Embryonic facial prominence (tissue), 1 donor: ENCODE data around the gene ZNF319.

ENCODE experiments used
- DNase-seq: peaks from one replicate; pipeline ENCODE4 v3.0.0-alpha.2; 2016; ENCODE audit errors: extremely low spot score

ZNF319 gene

GRCh38 chr16:57999971-58000705, at the start of gene ZNF319:
TSS of gene ZNF319 (minus strand) at chr16:58000672. CDS start at chr16:57998265, 2,407 bp downstream.
- no peak for DNase-seq

GRCh38 chr16:58049232-58050185, 49.0 kb upstream of the ZNF319 start:
- no peak for DNase-seq

- DNase-seq = no peak
These were observed 48.2 kb upstream of the ZNF319 start for GRCh38 chr16:58048494-58049231.

GRCh38 chr16:58047557-58048348, 47.3 kb upstream of the ZNF319 start:
- DNase-seq = no peak

GRCh38 chr16:58046936-58047335, 46.5 kb upstream of the ZNF319 start:
- DNase-seq = no peak

GRCh38 chr16:58046054-58046881, 45.8 kb upstream of the ZNF319 start:
- no peak for DNase-seq

- no peak for DNase-seq
These were observed 44.6 kb upstream of the ZNF319 start for GRCh38 chr16:58045096-58045495.

GRCh38 chr16:58044266-58045019, 44.0 kb upstream of the ZNF319 start:
- DNase-seq = no peak

GRCh38 chr16:58043571-58044155, 43.2 kb upstream of the ZNF319 start:
- no peak for DNase-seq

GRCh38 chr16:58042886-58043515, 42.5 kb upstream of the ZNF319 start:
- DNase-seq = no peak

GRCh38 chr16:58042001-58042885, 41.8 kb upstream of the ZNF319 start:
- DNase-seq = no peak

GRCh38 chr16:58041628-58041955, 41.1 kb upstream of the ZNF319 start:
- DNase-seq = no peak

- no peak for DNase-seq
These were observed 40.6 kb upstream of the ZNF319 start for GRCh38 chr16:58040945-58041627.

- no peak for DNase-seq
These were observed 40.0 kb upstream of the ZNF319 start for GRCh38 chr16:58040496-58040846.

- no peak for DNase-seq
These were observed 39.5 kb upstream of the ZNF319 start for GRCh38 chr16:58039829-58040495.

- DNase-seq = no peak
These were observed 37.8 kb upstream of the ZNF319 start for GRCh38 chr16:58038219-58038641.
